NCI-H524 (cell line): Measurements from ENCODE around the gene RABGAP1.
A peak's percentile ranks its signal among the peaks of the same experiment; 100 is the strongest.

Experiments used
- DNase-seq, 2 experiments: peaks; one replicate each; lab custom pipeline; 2025; lab: John Stamatoyannopoulos, UW

Gene RABGAP1

DNA sequence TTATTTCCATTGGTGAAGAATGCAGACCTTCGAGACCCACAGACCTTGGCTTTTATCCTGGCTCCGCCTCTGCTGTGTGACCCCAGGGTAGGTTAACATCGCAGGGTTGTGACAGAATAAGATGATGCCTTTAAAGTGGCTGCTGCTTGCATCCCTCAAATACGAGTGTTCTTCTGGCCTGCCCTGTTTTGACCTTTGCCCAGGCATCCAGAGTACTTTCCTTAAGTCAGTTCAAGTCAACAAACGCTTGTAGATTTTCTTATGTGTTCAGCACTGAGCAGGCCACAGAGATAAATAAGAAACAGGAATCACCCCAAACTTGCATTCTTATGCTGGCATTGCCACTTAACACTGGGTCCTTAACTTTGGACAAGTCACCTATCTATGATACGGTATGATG, 142.9 kb downstream of the RABGAP1 start:
- no peak for DNase-seq

DNA sequence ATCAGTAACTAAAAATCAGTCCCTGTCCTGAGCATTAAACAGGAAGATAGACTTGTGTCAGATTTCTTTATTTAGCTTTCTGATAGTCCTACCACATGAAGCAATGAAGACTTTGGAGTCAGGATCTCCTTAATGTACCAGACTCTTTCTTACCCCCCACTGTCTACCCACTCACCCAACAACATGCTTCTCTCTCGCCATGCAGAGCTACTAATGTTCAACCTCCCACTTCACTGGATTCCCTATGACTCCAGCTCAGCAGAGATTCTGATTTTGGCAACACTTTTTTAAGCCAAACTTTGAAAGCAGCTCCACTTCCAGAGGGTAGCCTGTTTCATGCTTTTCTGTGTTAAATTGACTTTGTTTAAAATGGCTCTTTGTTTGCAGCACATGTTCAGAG, 143.4 kb downstream of the RABGAP1 start:
- DNase-seq = no peak

DNA sequence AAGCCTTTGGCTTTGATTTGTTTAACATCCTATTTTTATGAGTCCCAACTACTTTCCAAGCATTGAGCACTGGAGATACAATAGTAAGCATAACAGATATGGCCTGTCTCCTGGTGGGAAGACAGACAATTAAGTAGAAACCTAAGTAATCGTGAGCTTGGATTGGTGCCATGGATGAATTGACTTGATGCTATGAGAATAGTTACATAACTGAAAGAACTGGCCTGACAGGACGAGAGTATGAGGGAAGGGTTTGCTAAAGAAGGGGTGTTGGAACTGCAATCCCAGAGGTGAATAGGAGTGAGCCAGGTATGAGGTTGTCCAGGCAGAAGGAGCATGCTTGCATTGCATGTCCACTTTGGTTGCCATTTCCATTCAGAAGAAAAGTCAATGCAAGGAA, 145.1 kb downstream of the RABGAP1 start:
- DNase-seq = no peak

DNA sequence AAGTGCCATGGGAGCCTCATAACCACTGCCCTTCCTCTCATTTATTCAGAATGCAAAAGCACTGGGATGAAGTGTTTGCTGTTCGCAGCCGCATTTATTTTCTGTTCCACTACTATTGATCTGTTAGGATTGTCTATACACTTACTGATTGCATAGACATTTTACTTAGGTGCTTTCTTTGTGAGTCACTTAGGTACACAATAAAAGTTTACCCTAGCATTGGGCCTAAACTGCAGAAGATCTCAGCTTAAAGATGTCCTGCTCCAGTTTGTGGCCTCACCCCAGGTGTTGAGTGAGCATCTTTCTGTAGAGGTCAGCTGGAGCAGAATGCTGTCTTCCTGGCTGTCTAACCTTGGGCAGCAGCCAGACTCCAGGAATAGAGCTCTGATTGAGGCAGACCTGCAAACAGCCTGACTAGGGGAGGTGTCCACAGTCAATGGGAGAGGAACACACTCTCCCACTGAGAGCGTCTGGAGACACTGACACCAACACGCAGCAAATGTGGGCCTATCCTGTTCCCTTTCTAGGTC, 146.6 kb downstream of the RABGAP1 start:
- DNase-seq = no peak

DNA sequence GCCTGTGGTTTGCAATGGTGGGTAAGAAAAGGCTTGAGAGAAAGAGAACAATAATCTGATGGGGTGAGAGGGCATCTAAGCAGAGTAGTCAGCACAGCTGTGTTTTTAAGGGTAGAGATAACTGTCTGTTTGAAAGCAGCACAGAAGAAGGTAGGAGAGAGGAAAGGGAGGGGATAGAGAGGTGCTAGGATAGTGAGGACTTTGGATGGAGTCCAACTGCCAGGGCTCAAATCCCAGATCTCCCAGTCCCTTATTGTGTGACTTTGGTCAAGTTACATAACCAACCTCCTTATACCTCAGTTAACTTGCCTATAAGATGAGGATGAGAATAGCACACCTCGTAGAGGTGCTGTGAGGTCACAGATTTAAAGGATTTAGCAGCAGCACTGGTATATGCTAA, 148.2 kb downstream of the RABGAP1 start:
- no peak for DNase-seq

DNA sequence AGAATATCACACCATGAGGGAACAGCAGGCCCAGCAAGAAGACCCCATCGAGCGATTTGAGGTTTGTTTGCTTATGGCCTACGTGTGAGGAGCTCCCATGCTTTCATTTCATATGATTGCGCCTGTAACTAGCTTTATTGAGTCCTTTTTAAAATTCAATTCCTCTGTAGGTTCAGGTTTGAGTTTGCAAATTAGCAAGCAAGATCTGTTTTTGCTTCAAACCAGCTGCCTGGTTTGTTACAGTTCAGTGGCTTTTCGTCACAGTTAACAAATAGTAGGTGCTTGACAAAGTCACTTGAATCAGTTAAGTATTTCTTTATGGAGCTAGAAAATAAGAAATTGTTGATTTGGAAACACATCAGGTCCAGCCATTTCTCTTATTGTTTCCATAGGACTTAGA, 149.0 kb downstream of the RABGAP1 start:
- no peak for DNase-seq

DNA sequence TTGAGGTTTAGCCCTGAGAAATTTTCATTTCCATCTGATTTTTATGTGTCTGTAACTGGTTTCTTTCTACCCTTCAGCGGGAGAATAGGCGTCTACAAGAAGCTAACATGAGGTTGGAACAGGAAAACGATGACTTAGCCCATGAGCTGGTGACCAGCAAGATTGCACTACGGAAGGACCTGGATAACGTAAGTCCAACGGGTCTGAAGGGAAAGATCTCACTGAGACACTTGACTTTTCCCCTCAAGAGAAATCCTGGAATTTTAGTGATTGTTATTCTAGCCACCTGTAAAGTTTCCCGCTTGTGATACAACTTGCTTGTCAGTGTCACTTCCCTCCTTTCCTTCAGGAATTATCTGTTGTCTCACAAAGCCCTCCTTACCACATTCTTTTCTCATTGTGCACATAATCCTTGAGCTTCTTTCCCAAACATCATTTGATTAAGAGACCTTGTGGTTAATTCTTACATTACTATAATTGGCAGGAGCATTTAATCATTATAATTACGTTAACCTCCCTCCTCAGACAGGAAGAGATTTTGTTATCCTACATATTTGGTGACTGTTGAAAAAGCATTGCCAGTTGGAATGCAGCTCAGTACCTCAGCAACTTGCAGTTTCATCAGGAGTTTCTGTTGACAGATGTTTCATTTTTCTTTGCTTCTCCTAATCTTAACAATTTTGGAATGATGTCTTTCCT, 149.5 kb downstream of the RABGAP1 start:
- no peak for DNase-seq

DNA sequence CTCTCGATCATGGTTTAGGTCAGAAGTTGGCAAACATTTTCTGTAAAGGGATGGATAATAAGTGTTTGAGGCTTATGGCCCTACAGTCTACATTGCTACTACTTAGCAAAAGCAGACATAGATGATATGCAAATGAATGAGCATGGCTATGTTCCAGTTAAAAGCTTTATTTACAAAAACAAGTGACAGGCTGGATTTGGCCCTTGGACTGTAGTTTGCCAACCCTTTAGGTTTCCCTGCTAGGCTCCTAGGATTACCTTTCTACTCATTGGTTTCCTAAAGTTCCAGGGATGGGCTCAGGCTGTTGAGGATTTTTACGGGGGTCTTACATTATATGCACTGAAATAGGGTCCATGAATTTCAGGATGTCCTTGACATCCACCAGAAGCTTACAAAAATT, 150.1 kb downstream of the RABGAP1 start:
- DNase-seq = no peak

DNA sequence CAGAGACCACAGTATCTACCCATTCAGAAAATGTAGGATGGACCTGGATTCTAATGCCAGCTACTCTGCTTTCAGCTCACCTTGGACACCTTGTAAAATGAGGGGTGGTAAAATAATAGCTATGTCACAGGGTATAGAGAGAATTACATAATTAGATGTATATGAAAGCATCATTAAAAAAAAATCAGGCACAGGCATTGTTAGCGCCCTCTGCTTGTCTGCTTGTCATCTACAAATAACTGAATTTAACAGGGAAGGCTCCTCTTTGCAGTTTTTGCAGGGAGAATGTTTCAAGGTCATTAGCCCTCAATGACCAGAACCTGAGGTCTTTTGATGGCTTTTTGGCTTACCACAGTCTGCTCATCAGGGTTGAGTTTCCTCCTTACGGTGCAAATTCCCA, 150.6 kb downstream of the RABGAP1 start:
- DNase-seq = no peak

DNA sequence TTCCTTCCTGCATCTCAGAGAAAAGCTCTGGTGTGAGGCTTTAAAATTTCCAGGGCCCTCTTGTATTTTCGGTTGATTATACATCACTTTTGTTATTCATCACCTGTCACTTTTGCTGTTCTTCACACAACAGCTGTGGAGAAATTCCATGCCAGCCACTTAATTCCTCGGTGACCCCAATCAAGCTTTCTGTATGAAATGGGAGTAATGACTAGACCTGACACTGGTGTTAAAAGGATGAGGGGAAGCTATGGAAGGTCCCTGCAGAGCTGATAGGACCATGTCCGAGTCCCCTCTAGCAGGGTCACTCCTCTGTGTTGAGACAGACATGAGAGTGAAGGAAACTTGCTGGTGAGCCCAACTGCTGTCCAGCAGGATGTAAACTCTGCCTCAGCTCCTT, 152.3 kb downstream of the RABGAP1 start:
- DNase-seq = no peak

DNA sequence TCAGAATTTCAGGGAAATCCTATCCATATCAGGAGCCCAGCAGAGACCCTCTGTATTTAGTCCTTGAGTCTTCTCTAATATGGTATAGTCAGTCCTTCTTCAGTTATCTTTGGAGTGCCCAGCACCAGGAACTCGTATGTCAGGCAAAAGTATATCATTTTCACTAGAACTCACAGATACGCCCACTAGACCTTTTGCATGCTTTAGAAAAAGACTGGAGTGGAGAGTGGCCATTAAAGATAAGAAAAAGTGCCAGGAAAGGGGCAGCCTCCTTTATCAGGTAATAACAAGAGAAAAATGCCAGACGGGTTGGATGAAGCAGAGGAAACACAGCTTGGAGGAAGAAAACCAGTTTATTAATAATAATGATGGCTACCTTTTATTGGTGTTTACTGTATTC, 156.2 kb downstream of the RABGAP1 start:
- DNase-seq = no peak

DNA sequence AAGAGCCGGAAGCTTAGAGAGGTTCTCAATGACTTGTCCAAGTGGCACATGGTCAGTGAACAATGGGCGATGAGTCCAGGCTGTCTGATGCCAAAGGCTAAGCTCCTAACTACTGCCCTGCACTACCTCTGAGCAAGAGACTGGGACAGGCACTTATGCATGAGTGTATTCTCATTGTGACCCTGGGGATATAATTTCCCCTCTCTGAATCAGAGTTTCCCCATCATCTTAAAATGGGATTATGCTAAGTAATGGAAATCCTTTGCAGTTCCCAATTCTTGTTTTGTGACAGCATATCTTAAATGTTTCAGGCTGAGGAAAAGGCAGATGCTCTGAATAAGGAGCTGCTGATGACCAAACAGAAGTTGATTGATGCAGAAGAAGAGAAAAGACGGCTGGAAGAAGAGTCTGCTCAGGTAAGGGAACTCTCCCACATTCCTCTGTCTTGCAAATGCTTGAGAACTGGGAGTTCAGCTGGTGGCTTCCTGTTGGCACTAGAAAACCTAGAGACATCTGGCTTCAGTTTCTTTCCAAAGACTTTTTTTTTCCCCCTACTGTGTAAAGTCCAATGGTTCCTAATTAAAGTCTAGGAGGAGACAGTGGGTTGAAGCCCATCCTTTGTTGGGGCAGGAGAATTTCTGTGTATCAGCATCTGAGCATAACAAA, 156.7 kb downstream of the RABGAP1 start:
- DNase-seq = no peak

DNA sequence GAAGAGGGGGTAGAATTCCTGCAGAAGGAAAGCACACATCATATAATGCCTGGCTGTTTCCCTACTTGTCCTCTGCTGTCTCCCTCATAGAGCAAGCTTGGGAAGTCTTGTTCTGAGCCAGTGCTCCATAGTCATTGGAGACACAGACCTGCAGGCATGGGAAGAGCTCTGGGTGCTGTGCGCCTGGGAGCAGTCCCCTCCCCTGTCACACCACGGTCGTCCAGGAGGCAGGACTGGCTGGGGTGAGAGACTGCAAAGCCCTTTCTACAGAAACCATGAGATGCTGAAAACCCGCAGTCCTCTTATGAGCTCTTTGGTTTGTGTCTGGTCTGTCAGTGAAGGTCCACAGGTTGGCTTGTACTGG, 157.3 kb downstream of the RABGAP1 start:
- DNase-seq = no peak

DNA sequence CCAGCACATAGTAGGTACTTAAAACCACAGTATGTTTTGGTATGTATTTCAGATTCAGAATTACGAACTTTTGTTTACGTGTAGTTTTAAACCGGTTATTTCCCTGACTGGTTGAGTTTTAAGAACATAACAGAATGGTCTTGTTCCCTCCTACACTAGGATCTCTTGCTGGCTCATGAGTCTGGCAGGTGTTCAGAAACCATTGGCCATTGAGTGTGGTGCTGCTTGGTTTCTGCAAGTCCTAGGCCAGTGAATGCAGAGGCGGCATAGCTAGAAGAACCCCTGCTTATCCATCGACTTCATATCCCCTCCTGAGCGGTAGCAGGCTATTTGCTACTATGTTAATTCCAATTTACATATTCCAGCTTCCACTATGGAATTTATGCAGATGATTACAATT, 158.2 kb downstream of the RABGAP1 start:
- no peak for DNase-seq

DNA sequence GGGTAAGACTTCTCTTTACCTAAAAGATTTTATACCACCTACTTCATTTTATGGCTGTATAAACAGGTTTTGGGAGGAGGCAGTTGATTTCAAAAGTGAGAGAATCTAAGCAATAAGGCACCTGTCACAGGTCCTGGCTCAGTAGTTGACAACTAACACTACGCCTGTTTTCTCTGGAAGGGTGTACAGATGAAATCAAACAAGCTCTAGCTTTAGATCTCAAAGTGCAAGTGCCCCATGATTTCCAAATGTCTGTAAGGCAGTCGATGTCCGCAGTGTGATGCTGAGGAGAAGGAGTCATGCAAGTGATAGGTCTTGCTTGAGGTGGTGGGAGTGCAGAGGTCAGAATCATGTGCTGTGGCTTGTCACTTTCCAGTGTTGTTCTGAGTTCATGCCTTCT, 158.7 kb downstream of the RABGAP1 start:
- no peak for DNase-seq

DNA sequence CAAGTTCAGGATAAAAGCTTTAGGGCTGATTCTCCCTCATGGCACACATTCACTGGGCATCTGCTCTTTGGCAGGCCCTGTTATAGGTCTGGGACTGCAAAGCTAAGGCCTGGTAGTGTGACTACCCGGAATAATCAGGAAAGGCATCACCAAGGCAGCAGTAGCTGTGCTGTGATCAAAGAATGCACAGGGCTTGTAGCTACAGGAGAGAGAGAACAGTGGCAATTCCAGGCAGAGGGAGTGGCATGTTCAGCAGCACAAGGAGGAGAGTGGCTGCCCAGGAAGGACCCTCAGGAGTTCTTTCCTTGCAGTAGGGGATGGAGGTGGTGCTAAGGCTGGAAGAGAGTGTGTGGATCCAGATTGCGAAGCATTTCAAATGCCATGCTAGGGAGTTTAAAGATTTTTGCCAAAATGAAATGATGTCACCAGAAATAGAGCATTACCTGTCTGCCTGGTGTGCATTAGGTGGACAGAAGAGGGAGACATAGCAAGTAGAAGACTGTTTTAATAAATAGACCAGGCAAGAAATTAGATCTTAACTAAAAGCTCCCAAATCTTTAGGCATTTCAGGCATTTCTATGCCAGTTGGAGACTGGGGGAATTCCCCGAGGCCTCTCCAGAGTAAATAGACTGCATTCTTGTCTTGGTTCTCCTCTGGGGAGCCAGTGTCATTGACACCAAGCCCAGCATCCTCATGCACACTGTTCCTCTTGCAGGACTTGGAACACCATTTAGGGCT, 161.7 kb downstream of the RABGAP1 start:
- DNase-seq = no peak

DNA sequence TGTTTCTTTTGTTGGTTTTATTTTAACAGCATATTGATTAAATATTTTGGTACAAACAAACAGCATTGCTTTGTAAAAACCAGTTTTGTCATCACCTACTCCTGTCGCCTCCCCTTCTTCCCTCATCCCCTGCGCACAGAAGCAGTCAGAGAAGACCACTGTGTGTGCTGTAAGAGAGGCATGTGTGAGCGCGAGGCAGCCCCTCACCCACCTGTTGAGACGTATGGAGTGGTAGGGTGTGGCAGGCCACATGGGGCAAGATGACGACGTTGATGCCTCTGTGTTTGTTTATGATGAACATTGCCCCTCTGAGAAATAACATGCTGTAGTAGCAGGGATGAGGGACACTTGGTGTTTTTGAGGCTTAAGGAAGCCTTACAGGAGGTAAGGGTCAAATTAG, 164.0 kb downstream of the RABGAP1 start:
- DNase-seq = no peak

DNA sequence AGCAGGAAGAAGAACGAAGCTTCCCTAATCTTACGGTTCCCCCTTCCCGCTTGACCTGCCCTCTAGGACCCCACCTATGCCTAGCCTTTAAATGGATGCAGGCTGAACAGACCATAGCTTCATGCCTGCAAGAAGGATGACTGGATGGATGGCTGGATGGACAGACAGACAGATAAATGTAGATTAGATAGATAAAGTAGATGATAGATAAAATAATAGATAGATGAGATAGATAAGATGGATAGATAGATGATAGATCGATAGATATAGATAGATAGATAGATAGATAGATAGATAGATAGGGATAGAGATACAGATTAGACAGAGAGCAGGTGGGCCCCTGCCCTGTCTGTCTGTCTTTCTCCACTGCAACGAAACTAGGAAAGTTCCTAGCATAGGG, 164.7 kb downstream of the RABGAP1 start:
- DNase-seq = no peak

DNA sequence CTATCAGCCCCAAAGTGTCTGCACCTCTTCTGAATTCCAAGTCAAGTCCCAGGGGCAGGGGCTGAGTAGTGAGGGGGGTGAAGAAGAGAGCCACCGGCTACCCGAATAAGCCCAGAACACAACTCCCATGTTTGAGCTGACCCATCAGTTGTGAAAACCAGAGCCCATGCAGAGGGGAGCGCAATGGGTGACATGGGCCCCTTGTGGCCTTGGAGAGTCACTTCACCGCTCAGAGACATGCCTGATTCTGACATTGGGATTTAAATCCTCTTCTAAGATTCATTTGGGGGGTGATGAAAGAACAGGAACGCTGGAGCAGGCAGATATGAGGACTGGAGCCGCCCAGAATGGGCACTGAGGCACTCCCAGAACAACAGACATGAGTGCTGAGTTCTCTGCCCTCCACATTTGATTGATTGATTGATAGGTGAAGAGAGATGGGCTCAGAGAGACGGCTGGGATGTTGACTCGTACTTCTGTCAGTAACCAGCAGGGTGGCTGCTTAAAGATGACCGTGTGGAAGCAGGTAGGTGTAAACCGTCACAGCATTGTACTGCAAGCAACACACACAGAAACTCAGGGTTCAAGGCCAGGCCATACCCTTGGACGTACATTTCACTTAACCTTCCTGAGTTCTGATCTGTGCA, 166.9 kb downstream of the RABGAP1 start:
- DNase-seq = no peak

DNA sequence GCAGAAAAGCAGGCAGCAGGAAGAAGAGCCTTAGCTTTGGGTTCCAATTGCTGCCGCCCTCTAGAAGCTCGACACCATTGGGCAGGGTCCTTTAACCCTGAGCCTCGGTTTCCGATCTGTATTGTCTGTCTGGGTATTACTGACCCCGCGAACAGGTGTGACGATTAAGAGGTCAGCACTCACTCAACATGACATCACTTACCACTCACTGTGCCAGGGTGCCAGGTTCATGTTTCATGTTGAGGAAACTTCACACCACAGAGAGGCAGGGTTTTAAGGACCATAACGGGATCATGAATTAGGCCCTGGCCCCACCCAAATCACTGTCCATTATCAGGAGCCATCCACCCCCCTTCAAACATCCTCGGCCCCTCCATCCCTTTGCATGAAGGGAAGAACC, 168.2 kb downstream of the RABGAP1 start:
- DNase-seq = no peak

DNA sequence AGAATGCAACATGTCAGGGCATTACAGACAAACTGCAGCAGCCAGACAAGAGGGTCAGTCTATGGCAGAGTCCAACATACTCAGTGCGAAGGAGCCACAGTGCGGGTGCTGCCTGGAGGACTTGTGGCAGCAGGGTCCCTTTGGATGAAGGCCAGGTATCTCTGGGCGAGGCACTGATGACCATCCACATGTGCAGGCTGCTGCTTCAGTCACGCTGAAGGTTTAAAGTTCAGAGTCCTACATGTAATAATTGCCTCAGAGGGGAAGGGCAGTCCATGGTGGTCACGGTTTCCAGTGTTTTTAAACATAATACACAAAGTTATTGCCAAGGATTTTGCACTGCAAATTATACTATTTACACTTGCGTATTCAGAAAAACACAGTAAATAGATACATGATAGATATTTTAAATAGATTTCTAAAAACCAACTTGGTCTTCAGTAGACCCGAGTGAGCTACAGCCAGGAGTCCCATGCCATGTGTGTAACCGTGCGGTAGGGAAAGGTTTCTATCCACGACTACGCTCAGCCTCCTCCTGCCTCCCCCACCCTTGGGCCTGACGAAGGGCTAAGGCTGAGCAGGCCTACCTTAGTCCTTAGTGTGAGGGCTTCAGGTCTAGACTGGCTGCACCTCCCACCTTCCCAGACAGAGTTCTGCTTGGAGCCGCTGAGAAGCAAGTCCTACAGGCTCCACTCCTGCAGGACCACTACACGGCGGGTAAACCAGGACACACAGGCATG, 168.9 kb downstream of the RABGAP1 start:
- no peak for DNase-seq

DNA sequence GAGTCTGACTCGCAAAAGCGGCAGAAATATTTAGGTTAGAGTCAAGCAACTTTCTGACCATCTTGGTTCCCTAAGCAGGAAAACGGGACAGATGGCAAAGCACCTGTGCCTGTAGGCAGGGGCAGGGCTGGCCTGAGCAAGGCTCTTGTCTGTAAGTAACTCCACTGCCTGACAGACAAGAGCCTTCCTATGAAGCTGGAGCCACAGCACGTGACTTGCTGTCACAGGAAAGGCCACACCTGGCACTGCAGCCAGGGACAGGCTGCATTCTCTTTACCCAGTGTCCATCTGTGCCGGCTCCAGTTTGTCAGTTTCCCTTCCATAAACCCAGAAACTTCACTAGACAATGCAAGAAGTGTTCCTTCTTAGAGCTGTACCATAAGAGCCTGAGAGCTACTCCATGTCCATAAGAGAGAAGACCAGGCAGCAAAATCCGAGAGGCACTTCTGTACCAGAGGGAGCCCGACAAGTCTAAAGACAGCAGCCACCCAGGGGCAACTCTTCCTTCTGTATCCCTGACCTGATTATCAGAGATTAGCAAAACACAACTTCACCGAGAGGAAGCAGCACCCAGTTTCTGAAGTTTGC, 170.7 kb downstream of the RABGAP1 start:
- peak; percentile 59 to 86 for DNase-seq
